Left colon (tissue), 2 donors: ENCODE results near the gene TRIM10. TPM values are rescaled to one million over a fixed set of nuclear protein-coding genes. Genes with fewer than 3 reads are reported as not detected.
"Not testable (repeated sequence)": the region's sequence is repeated elsewhere in the genome, so short reads cannot be mapped to it uniquely, and the experiment has no call there.

Experiments used
- ATAC-seq: fragments of 200-7000 bp; cut with Tn5 transposase; one replicate; pipeline ENCODE4 v1.9.1; 2020; ENCODE audit warnings: mild to moderate bottlenecking, moderate library complexity
- DNase-seq, 2 donors: peaks; one replicate each; pipeline ENCODE4 v3.0.0-alpha.2; 2020
- intact Hi-C, 2 donors: fragments of 100-400 bp; cut with DNase I in 1 of 2; cut with micrococcal nuclease in 1 of 2; formaldehyde crosslinking; loops; one replicate each; pipeline versions ENCODE4 v1.11.2 to v1.14.0; 2022; cut with DNase I, micrococcal nuclease
- total RNA-seq, 2 donors: library from RNA; stranded (reverse); fragmentation: NEBNext Ultra II Directional; extraction: Animal tissue kit (Norgen Biotek cat#: 25700); gene quantifications; one replicate each; pipeline ENCODE4 v1.2.1, GENCODE V29; 2021
- donor health status: DM: no; HTN: no; CAD: no.
- donor health status: DM: yes; HTN: yes; CAD: no.

TRIM10 gene
- total RNA-seq, 2 donors from 2014 or later = 5.6 to 6.3 TPM

- DNase-seq (peak; percentile 58 to 86), ATAC-seq (peak; percentile 85)
- intact Hi-C loops = no loop called here
These were observed 25.3 kb downstream of the TRIM10 start, which contains the start of gene TRIM40 for GRCh38 chr6:30135757-30136156. TRIM40 (plus strand) TSS chr6:30136140; CDS start chr6:30137037, 897 bp downstream.

- no peak for ATAC-seq
- intact Hi-C loops = no loop called here
- no peak for DNase-seq
These were observed 25.9 kb downstream of the TRIM10 start for GRCh38 chr6:30135147-30135546.

- ATAC-seq = no peak
- intact Hi-C loops = no loop called here
These were observed 29.0 kb downstream of the TRIM10 start for GRCh38 chr6:30131947-30132497.

GRCh38 chr6:30130887-30131862 is 29.8 kb downstream of the TRIM10 start:
- ATAC-seq (peak; percentile 69), DNase-seq (peak; percentile 66 to 74)
- intact Hi-C loops = no loop called here

More at GRCh38 chr6:30131947-30132497, 29.0 kb downstream of the TRIM10 start:
- DNase-seq = no peak

- peak; percentile 54 for ATAC-seq
- intact Hi-C loops = no loop called here
- DNase-seq = no peak
These were observed 30.8 kb downstream of the TRIM10 start for GRCh38 chr6:30130179-30130679.

GRCh38 chr6:30129265-30130178 is 31.5 kb downstream of the TRIM10 start:
- ATAC-seq = peak; percentile 65
- intact Hi-C loops = no loop called here
- no peak for DNase-seq

GRCh38 chr6:30127238-30128093 is 33.5 kb downstream of the TRIM10 start:
- ATAC-seq (no peak), DNase-seq (no peak)
- intact Hi-C loops = no loop called here

- peak; percentile 85 for ATAC-seq
- DNase-seq = peak; percentile 62 to 80
- intact Hi-C loops = no loop called here
These were observed 38.5 kb downstream of the TRIM10 start for GRCh38 chr6:30122515-30122914.

- intact Hi-C loops = no loop called here
- no peak for ATAC-seq
- no peak for DNase-seq
These were observed 39.3 kb downstream of the TRIM10 start for GRCh38 chr6:30121446-30122366.

GRCh38 chr6:30118691-30119090 is 42.3 kb downstream of the TRIM10 start:
- ATAC-seq = not testable (repeated sequence)

GRCh38 chr6:30116724-30117123 is 44.3 kb downstream of the TRIM10 start:
- no peak for ATAC-seq
- no peak for DNase-seq
- intact Hi-C loops = no loop called here

More at GRCh38 chr6:30118691-30119090, 42.3 kb downstream of the TRIM10 start:
- DNase-seq, intact Hi-C loops: not testable (repeated sequence)

- DNase-seq = no peak
- intact Hi-C loops = no loop called here
- ATAC-seq = peak; percentile 10
These were observed 47.2 kb downstream of the TRIM10 start for GRCh38 chr6:30113841-30114240.

GRCh38 chr6:30113003-30113759 is 47.8 kb downstream of the TRIM10 start, which contains the start of gene TRIM31:
TRIM31 (minus strand) TSS chr6:30113090; CDS start chr6:30112805, 285 bp downstream.
- peak; percentile 81 for ATAC-seq
- DNase-seq = peak in 1 of 2 donors; percentile 68
- intact Hi-C loops = no loop called here

GRCh38 chr6:30112402-30112994 is 48.5 kb downstream of the TRIM10 start:
- DNase-seq (no peak), ATAC-seq (peak; percentile 29)
- intact Hi-C loops = no loop called here

GRCh38 chr6:30111266-30111856 is 49.6 kb downstream of the TRIM10 start:
- DNase-seq = no peak
- ATAC-seq = peak; percentile 6
- intact Hi-C loops = no loop called here
